GM19452 (cell line): Measurements from ENCODE around the gene SHLD1.
A peak's percentile ranks its signal among the peaks of the same experiment; 100 is the strongest.
"Not testable (repeated sequence)": the region's sequence is repeated elsewhere in the genome, so short reads cannot be mapped to it uniquely, and the experiment has no call there.

Experiments
- ATAC-seq: cut with Tn5 transposase; IDR thresholded peaks from one replicate; pipeline ENCODE4 v1.9.1; 2021; ENCODE audit not compliant: unreplicated experiment

The SHLD1 gene

GRCh38 chr20:5780846-5781217 lies 30.6 kb downstream of the SHLD1 start:
- no peak for ATAC-seq

- ATAC-seq = not testable (repeated sequence)
Observed at GRCh38 chr20:5781367-5781766, 31.2 kb downstream of the SHLD1 start.

- no peak for ATAC-seq
Observed at GRCh38 chr20:5781798-5782750, 31.9 kb downstream of the SHLD1 start.

- no peak for ATAC-seq
Observed at GRCh38 chr20:5784735-5785134, 34.5 kb downstream of the SHLD1 start.

GRCh38 chr20:5785146-5785545 lies 34.9 kb downstream of the SHLD1 start:
- no peak for ATAC-seq

- ATAC-seq = no peak
Observed at GRCh38 chr20:5786930-5787795, 37.0 kb downstream of the SHLD1 start.

- ATAC-seq = no peak
Observed at GRCh38 chr20:5787796-5788165, 37.6 kb downstream of the SHLD1 start.

- ATAC-seq = no peak
Observed at GRCh38 chr20:5788385-5788895, 38.2 kb downstream of the SHLD1 start.

- no peak for ATAC-seq
Observed at GRCh38 chr20:5789827-5790226, 39.6 kb downstream of the SHLD1 start.

- no peak for ATAC-seq
Observed at GRCh38 chr20:5793916-5794315, 43.7 kb downstream of the SHLD1 start.

- ATAC-seq = no peak
Observed at GRCh38 chr20:5796331-5797040, 46.3 kb downstream of the SHLD1 start.

- ATAC-seq = no peak
Observed at GRCh38 chr20:5797165-5797564, 47.0 kb downstream of the SHLD1 start.

- peak; percentile 96 for ATAC-seq
Observed at GRCh38 chr20:5797843-5798462, 47.8 kb downstream of the SHLD1 start.

GRCh38 chr20:5803754-5804303 lies 53.6 kb downstream of the SHLD1 start:
- not testable (repeated sequence) for ATAC-seq

- ATAC-seq = no peak
Observed at GRCh38 chr20:5806457-5807263, 56.5 kb downstream of the SHLD1 start.

GRCh38 chr20:5807431-5807830 lies 57.2 kb downstream of the SHLD1 start:
- ATAC-seq = no peak

- no peak for ATAC-seq
Observed at GRCh38 chr20:5808901-5809300, 58.7 kb downstream of the SHLD1 start.

GRCh38 chr20:5809495-5809894 lies 59.3 kb downstream of the SHLD1 start:
- ATAC-seq = no peak

GRCh38 chr20:5810800-5811422 lies 60.7 kb downstream of the SHLD1 start:
- ATAC-seq = no peak
